Tibial nerve (tissue), 4 donors: Measurements from ENCODE around the gene PTGR1. TPM values are rescaled to one million over a fixed set of nuclear protein-coding genes. Genes with fewer than 3 reads are reported as not detected.
"Not testable (repeated sequence)": the region's sequence is repeated elsewhere in the genome, so short reads cannot be mapped to it uniquely, and the experiment has no call there.

Experiments
- DNase-seq, 2 donors: peaks; one replicate each; pipeline ENCODE4 v3.0.0-alpha.2; 2019; ENCODE audit warnings: low spot score in 2 of 2
- H3K27ac ChIP-seq, 4 donors: fragments of 200-600 bp; sonication (generic) in 3 of 4; one replicate each; pipeline ENCODE4 v1.5.1; 2017 to 2019; ENCODE audit warnings: mild to moderate bottlenecking in 1 of 4
- H3K27me3 ChIP-seq, 2 donors: fragments of 200-600 bp; sonication (generic) in 1 of 2; one replicate each; pipeline versions ENCODE4 v1.5.1 to v1.6.0; 2017 to 2019
- H3K36me3 ChIP-seq, 3 donors: fragments of 200-600 bp; sonication (generic); one replicate each; pipeline ENCODE4 v1.5.1; 2018 to 2019
- H3K4me1 ChIP-seq, 4 donors: fragments of 200-600 bp; sonication (generic) in 3 of 4; one replicate each; pipeline ENCODE4 v1.5.1; 2017 to 2019
- H3K4me3 ChIP-seq, 4 donors: fragments of 200-600 bp; sonication (generic) in 3 of 4; one replicate each; pipeline ENCODE4 v1.5.1; 2017 to 2019; ENCODE audit warnings: mild to moderate bottlenecking in 1 of 4, moderate library complexity in 1 of 4
- H3K9me3 ChIP-seq, 4 donors: fragments of 200-600 bp; sonication (generic) in 3 of 4; one replicate each; pipeline ENCODE4 v1.5.1; 2017 to 2019
- CTCF ChIP-seq, 5 experiments: fragments of 200-600 bp in 3 of 5; fragments of 450-650 bp in 2 of 5; sonication (generic) in 3 of 5; IDR thresholded peaks; one replicate each; pipeline ENCODE4 v1.5.1; 2016 to 2019; ENCODE audit warnings: antibody characterized with exemption in 5 of 5, mild to moderate bottlenecking in 3 of 5, moderate library complexity in 2 of 5
- EP300 ChIP-seq, 2 donors: sonication (generic); formaldehyde crosslinking; IDR thresholded peaks; one replicate each; pipeline ENCODE4 v1.6.1; 2017; ENCODE audit warnings: antibody characterized with exemption in 2 of 2, mild to moderate bottlenecking in 1 of 2
- POLR2A ChIP-seq, 2 donors: fragments of 450-650 bp; IDR thresholded peaks; one replicate each; pipeline ENCODE4 v1.6.1; 2017; ENCODE audit warnings: antibody characterized with exemption in 2 of 2, mild to moderate bottlenecking in 2 of 2, moderate library complexity in 2 of 2
- WGBS, 2 donors: methylation state at CpG; one replicate each; pipeline ENCODE4 v1.1.5; 2018; 5-methylcytosine and 5-hydroxymethylcytosine counted together
- total RNA-seq, 4 donors: library from RNA; depleted of rRNA; stranded (reverse); fragments of >200 nt; gene quantifications; one replicate each; pipeline ENCODE4 v1.1.0, GENCODE V29; 2016

PTGR1 gene
- total RNA-seq, 4 donors from 2014 or later = 25.7 to 58.8 (median 30.7) TPM

GRCh38 chr9:111588846-111589245, 10.6 kb downstream of the PTGR1 start:
- H3K4me3 ChIP-seq = no peak overlapping the region
- 84 to 89% methylated on average over 5 of the region's 5 CpGs for WGBS, 2 donors

GRCh38 chr9:111586378-111586777, 13.1 kb downstream of the PTGR1 start:
- H3K36me3 ChIP-seq = peaks cover 0 to 72% (median 7%) of the 10 kb centered on the region in 3 donors
- TF ChIP-seq CTCF (IDR thresholded peaks at IDR 0.05) (no peak), POLR2A (IDR thresholded peaks at IDR 0.05) (no peak), EP300 (IDR thresholded peaks at IDR 0.05) (no peak)
- no peaks in the 10 kb centered on the region for H3K27me3 ChIP-seq
- no peak for DNase-seq
- H3K9me3 ChIP-seq = no peaks in the 10 kb centered on the region
- H3K4me3 ChIP-seq = no peak overlapping the region
- no peaks in the 10 kb centered on the region for H3K4me1 ChIP-seq
- WGBS, 2 donors = 94 to 99% methylated on average over 5 of the region's 5 CpGs
- H3K27ac ChIP-seq = no peak overlapping the region

More at GRCh38 chr9:111588846-111589245, 10.6 kb downstream of the PTGR1 start:
- H3K36me3 ChIP-seq = peaks cover 0 to 75% (median 9%) of the 10 kb centered on the region in 3 donors
- DNase-seq = no peak
- H3K9me3 ChIP-seq = no peaks in the 10 kb centered on the region
- TF ChIP-seq CTCF (IDR thresholded peaks at IDR 0.05) (no peak), POLR2A (IDR thresholded peaks at IDR 0.05) (no peak), EP300 (IDR thresholded peaks at IDR 0.05) (no peak)
- no peaks in the 10 kb centered on the region for H3K4me1 ChIP-seq
- H3K27me3 ChIP-seq = no peaks in the 10 kb centered on the region
- H3K27ac ChIP-seq = no peak overlapping the region

- Histone ChIP-seq H3K4me1 (no peaks in the 10 kb centered on the region), H3K4me3 (no peak overlapping the region), H3K27me3 (no peaks in the 10 kb centered on the region), H3K36me3 (peaks cover 0 to 80% (median 7%) of the 10 kb centered on the region in 3 donors), H3K27ac (no peak overlapping the region), H3K9me3 (no peaks in the 10 kb centered on the region)
- 88 to 94% methylated on average over 3 of the region's 3 CpGs for WGBS, 2 donors
- no peak for DNase-seq
- TF ChIP-seq CTCF (IDR thresholded peaks at IDR 0.05) = no peak
- no peak for TF ChIP-seq POLR2A (IDR thresholded peaks at IDR 0.05)
- TF ChIP-seq EP300 (IDR thresholded peaks at IDR 0.05) = no peak
These were observed 16.6 kb downstream of the PTGR1 start for GRCh38 chr9:111582888-111583287.

GRCh38 chr9:111572950-111573604, 26.4 kb downstream of the PTGR1 start:
- peaks cover 5 to 100% (median 13%) of the 10 kb centered on the region in 3 donors for H3K36me3 ChIP-seq
- WGBS, 2 donors = 40 to 45% methylated on average over 4 of the region's 4 CpGs
- no peak for DNase-seq
- H3K4me1 ChIP-seq = no peaks in the 10 kb centered on the region
- no peak overlapping the region for H3K4me3 ChIP-seq
- no peaks in the 10 kb centered on the region for H3K27me3 ChIP-seq
- peaks cover 0 to 21% (median 4%) of the 10 kb centered on the region in 4 donors for H3K9me3 ChIP-seq
- TF ChIP-seq CTCF (IDR thresholded peaks at IDR 0.05) = no peak
- no peak for TF ChIP-seq POLR2A (IDR thresholded peaks at IDR 0.05)
- no peak for TF ChIP-seq EP300 (IDR thresholded peaks at IDR 0.05)
- H3K27ac ChIP-seq = no peak overlapping the region

- Histone ChIP-seq H3K36me3 (peaks cover 11 to 100% (median 28%) of the 10 kb centered on the region in 3 donors), H3K9me3 (peaks cover 0 to 30% (median 5%) of the 10 kb centered on the region in 4 donors)
- H3K4me3 ChIP-seq, DNase-seq, H3K4me1 ChIP-seq, H3K27ac ChIP-seq, H3K27me3 ChIP-seq: not testable (repeated sequence)
- 96 to 98% methylated on average over 4 of the region's 4 CpGs for WGBS, 2 donors
These were observed 31.3 kb downstream of the PTGR1 start for GRCh38 chr9:111568127-111568526.
